ENCODE measurements around the gene MAP4K4. TPM values are rescaled to one million over a fixed set of nuclear protein-coding genes. Genes with fewer than 3 reads are reported as not detected.
A peak's percentile ranks its signal among the peaks of the same experiment; 100 is the strongest.
"Not testable (repeated sequence)": the region's sequence is repeated elsewhere in the genome, so short reads cannot be mapped to it uniquely, and the experiment has no call there.

MAP4K4 gene
- total and polyA plus RNA-seq, 2 experiments from 2014 or later: 59.1 to 84.4 TPM

- no peak overlapping the region for H3K4me3 ChIP-seq
- H2AFZ ChIP-seq: no peak overlapping the region
- H4K20me1 ChIP-seq (ENCODE audit: insufficient read depth, poor library complexity, severe bottlenecking): peaks cover 56% of the 10 kb centered on the region
- no peaks in the 10 kb centered on the region for H3K9me3 ChIP-seq (ENCODE audit: low read depth)
- no peaks in the 10 kb centered on the region for H3K9me2 ChIP-seq (replicated peaks; ENCODE audit: insufficient read depth)
- TF ChIP-seq CTCF (IDR thresholded peaks at IDR 0.05; ENCODE audit: poor library complexity) (no peak), EZH2phosphoT487 (IDR thresholded peaks at IDR 0.05; ENCODE audit: low read depth, severe bottlenecking, unreplicated experiment) (no peak), EZH2 (IDR thresholded peaks at IDR 0.05; ENCODE audit: borderline replicate concordance) (no peak)
- H3K27me3 ChIP-seq: no peaks in the 10 kb centered on the region
- no peak for DNase-seq (ENCODE audit: low spot score)
- peaks cover 69% of the 10 kb centered on the region for H3K4me1 ChIP-seq (ENCODE audit: insufficient read depth)
- H3K27ac ChIP-seq: peak overlapping the region; percentile 54
- H3K36me3 ChIP-seq (replicated peaks; ENCODE audit: insufficient read depth, low read depth): no peaks in the 10 kb centered on the region
- peaks cover 100% of the 10 kb centered on the region for H3K79me2 ChIP-seq
- peak overlapping the region; percentile 57 for H3K4me2 ChIP-seq
- WGBS (ENCODE audit: low lambda C conversion rate, missing lambda C conversion rate): 65% methylated on average over 5 of the region's 5 CpGs
Measured at GRCh38 chr2:101766871-101767739, 69.6 kb downstream of the MAP4K4 start.

- no peak overlapping the region for H2AFZ ChIP-seq
- H3K36me3 ChIP-seq (replicated peaks; ENCODE audit: insufficient read depth, low read depth): no peaks in the 10 kb centered on the region
- 55% methylated on average over 4 of the region's 4 CpGs for WGBS (ENCODE audit: low lambda C conversion rate, missing lambda C conversion rate)
- peaks cover 47% of the 10 kb centered on the region for H4K20me1 ChIP-seq (ENCODE audit: insufficient read depth, poor library complexity, severe bottlenecking)
- no peak for TF ChIP-seq EZH2phosphoT487 (IDR thresholded peaks at IDR 0.05; ENCODE audit: low read depth, severe bottlenecking, unreplicated experiment)
- no peak for TF ChIP-seq CTCF (IDR thresholded peaks at IDR 0.05; ENCODE audit: poor library complexity)
- TF ChIP-seq EZH2 (IDR thresholded peaks at IDR 0.05; ENCODE audit: borderline replicate concordance): no peak
- no peaks in the 10 kb centered on the region for H3K27me3 ChIP-seq
- H3K4me1 ChIP-seq (ENCODE audit: insufficient read depth): peaks cover 53% of the 10 kb centered on the region
- no peaks in the 10 kb centered on the region for H3K9me2 ChIP-seq (replicated peaks; ENCODE audit: insufficient read depth)
- no peaks in the 10 kb centered on the region for H3K9me3 ChIP-seq (ENCODE audit: low read depth)
- no peak overlapping the region for H3K4me2 ChIP-seq
- H3K27ac ChIP-seq: no peak overlapping the region
- peaks cover 100% of the 10 kb centered on the region for H3K79me2 ChIP-seq
- no peak overlapping the region for H3K4me3 ChIP-seq
- DNase-seq (ENCODE audit: low spot score): no peak
Measured at GRCh38 chr2:101768556-101769220, 71.2 kb downstream of the MAP4K4 start.

GRCh38 chr2:101769726-101770125 lies 72.2 kb downstream of the MAP4K4 start:
- Histone ChIP-seq H3K4me1 (ENCODE audit: insufficient read depth) (peaks cover 44% of the 10 kb centered on the region), H3K79me2 (peaks cover 100% of the 10 kb centered on the region), H4K20me1 (ENCODE audit: insufficient read depth, poor library complexity, severe bottlenecking) (peaks cover 52% of the 10 kb centered on the region)
- not testable (repeated sequence) for H3K4me2 ChIP-seq; H3K9me3 ChIP-seq (ENCODE audit: low read depth); H2AFZ ChIP-seq; H3K27me3 ChIP-seq; H3K9me2 ChIP-seq (replicated peaks; ENCODE audit: insufficient read depth); DNase-seq (ENCODE audit: low spot score); H3K27ac ChIP-seq; H3K4me3 ChIP-seq; H3K36me3 ChIP-seq (replicated peaks; ENCODE audit: insufficient read depth, low read depth)
- WGBS (ENCODE audit: low lambda C conversion rate, missing lambda C conversion rate): 78% methylated on average over 3 of the region's 3 CpGs

- H3K79me2 ChIP-seq: peaks cover 100% of the 10 kb centered on the region
- H3K27ac ChIP-seq: no peak overlapping the region
- peaks cover 57% of the 10 kb centered on the region for H4K20me1 ChIP-seq (ENCODE audit: insufficient read depth, poor library complexity, severe bottlenecking)
- 45% methylated on average over 2 of the region's 2 CpGs for WGBS (ENCODE audit: low lambda C conversion rate, missing lambda C conversion rate)
- TF ChIP-seq EZH2phosphoT487 (IDR thresholded peaks at IDR 0.05; ENCODE audit: low read depth, severe bottlenecking, unreplicated experiment): no peak
- TF ChIP-seq CTCF (IDR thresholded peaks at IDR 0.05; ENCODE audit: poor library complexity): peak; percentile 37
- TF ChIP-seq EZH2 (IDR thresholded peaks at IDR 0.05; ENCODE audit: borderline replicate concordance): no peak
- H3K36me3 ChIP-seq (replicated peaks; ENCODE audit: insufficient read depth, low read depth): no peaks in the 10 kb centered on the region
- H3K27me3 ChIP-seq: no peaks in the 10 kb centered on the region
- H3K4me1 ChIP-seq (ENCODE audit: insufficient read depth): peaks cover 47% of the 10 kb centered on the region
- no peaks in the 10 kb centered on the region for H3K9me2 ChIP-seq (replicated peaks; ENCODE audit: insufficient read depth)
- H2AFZ ChIP-seq: no peak overlapping the region
- H3K9me3 ChIP-seq (ENCODE audit: low read depth): no peaks in the 10 kb centered on the region
- DNase-seq (ENCODE audit: low spot score): peak; percentile 40
- H3K4me3 ChIP-seq: no peak overlapping the region
- no peak overlapping the region for H3K4me2 ChIP-seq
Measured at GRCh38 chr2:101770726-101771125, 73.2 kb downstream of the MAP4K4 start.
